GM18951 (cell line): Measurements from ENCODE around the gene FAM13A.
"Not testable (repeated sequence)": the region's sequence is repeated elsewhere in the genome, so short reads cannot be mapped to it uniquely, and the experiment has no call there.

ENCODE experiments used
- POLR2A ChIP-seq: IDR thresholded peaks from 4 replicates; pipeline ENCODE4 v1.6.1; 2011; ENCODE audit warnings: mild to moderate bottlenecking; ENCODE audit not compliant: insufficient read length, insufficient read depth; ENCODE audit errors: extremely low read depth
- in situ Hi-C: fragments of 300-500 bp; cut with MboI; formaldehyde crosslinking; loops from one replicate; pipeline ENCODE4 v1.12.0; 2022; ENCODE audit warnings: low sequenced_read_pairs, mixed read lengths, inconsistent platforms; ENCODE audit not compliant: unreplicated experiment

Gene FAM13A

DNA sequence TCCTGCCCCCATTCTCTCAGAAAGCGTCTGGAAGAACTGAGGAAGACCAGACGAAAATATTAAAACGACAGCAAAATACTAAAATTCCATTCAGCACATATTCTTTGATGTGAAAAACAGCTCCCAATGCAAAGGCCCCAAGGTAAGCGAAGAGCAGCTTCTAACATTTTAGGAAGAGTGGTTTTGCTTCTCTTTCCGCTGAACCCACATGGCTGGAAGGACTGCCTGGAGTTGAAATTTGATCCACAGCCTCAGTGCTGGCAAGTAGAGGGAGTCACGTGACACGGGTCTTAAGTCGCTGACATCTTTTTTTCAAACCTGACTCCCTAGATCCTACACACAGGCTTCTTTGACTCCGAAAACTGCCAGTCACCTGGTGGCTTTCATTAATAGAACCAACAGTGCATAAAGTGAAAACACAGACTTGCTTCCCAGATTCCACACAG, at the start of gene FAM13A:
TSS of gene FAM13A (minus strand) at position 233 of the 446 bp plus-strand sequence. CDS start at position 12, 221 bp downstream.
- in situ Hi-C loops, result no loop called here
- peak; percentile 34 for TF ChIP-seq POLR2A

DNA sequence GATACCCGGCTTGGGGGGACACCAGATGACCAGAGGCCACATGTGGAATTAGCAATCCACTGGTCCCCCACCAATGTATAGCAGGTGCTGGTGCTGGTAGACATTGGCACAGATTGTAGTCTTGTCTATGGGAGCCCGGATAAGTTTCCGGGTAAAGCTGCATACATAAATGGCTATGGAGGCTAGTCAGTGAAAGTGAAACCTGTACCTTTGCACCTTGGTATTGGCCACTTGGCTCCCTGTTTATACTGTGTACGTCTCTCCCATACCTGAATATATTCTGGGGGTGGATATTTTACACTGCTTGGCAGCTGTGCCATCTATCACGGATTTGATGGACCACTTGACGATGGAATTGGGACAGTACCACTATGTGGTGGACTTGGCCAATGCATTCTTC, 48.7 kb upstream of the FAM13A start:
- TF ChIP-seq POLR2A, result no peak
- in situ Hi-C loops, result no loop called here

DNA sequence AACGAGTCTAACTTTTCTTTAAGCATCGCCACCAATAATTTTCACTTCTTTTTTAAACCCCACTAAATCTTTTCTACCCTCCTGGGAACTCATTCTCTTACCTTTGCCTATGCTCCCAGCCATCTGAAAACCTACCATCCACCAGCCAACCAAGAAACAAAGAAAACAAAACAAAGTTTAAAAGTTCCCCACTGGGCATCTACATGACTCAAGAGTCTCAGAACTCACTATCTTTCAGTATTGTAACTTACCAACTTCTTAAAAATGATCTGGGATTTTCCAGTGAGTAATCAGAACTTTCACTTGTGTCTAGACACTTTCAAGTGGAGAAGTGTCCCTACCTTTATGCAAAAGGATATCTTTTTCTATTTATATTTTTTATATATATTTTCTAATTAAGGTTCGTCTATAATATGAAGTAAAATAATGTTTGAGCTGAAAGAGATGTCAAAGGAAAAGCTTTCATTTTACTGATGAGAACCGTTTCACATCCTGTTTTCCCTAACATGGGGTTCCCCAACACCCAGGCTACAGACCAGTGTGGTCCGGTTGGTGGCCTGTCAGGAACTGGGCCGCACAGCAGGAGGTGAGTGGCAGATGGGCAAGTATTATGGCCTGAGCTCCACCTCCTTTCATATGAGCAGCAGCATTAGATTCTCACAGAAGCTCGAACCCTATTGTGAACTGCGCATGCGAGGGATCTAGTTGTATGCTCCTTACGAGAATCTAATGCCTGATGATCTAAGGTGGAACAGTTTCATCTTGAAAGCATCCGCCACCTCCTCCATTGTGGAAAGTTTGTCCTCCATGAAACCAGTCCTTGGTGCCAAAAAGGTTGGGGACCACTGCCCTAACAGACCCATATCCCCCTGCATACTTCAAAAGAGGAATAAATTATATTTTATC, 44.5 kb upstream of the FAM13A start:
- in situ Hi-C loops, result no loop called here
- peak; percentile 37 for TF ChIP-seq POLR2A

DNA sequence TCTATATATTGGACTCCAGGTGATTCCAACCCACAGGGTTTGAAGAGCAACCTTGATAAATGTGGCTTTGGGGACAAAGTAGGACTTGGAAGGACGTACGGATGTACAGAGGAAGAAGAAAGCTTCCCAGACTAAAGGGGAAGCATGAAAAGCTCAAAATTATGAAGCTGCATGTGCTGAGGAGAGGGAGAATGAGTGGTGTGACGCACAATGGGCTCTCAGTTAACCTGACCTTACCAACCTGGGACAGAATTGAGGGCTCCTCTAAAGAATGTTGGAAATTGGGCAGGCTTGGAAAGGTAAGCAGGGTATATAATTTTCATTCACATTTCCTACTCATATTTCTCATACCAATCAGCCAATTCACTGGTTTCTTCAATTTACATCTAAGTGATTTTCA, 43.9 kb upstream of the FAM13A start:
- in situ Hi-C loops, result no loop called here
- no peak for TF ChIP-seq POLR2A

DNA sequence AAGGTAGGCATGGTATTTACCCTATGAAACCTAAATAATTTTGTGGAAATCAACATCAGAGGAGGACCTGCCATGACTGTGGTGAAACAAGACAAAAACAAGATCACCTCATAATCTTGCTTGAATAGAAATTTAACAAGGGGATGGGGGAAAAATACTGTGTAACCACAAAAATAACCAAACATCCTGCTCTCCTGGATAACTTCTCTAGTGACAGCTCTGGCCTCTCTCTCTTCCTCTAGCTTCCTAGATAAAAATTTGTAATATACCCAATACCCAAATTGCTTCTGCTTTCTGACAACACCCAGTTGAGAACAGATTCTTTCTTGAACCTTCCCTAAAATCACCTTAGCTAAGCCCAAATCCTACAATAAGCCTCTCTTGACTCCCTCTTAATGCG, 42.5 kb upstream of the FAM13A start:
- TF ChIP-seq POLR2A, result no peak
- in situ Hi-C loops, result no loop called here

DNA sequence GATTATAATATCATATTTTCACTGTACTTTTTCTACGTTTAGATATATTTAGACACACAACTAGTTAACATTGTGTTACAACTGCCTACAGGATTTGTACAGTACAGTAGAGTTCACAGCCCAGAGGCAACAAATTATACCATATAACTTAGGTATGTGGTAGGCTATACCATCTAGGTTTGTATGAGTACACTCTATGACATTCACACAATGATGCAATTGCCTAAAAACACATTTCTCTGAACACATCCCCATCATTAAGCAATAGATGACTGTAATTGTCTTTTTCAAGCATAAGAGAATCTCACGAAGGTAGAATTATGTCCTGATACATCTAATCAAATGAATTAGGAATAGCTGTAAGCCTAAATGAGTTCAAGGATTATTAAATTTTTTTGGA, 42.0 kb upstream of the FAM13A start:
- in situ Hi-C loops, result no loop called here

DNA sequence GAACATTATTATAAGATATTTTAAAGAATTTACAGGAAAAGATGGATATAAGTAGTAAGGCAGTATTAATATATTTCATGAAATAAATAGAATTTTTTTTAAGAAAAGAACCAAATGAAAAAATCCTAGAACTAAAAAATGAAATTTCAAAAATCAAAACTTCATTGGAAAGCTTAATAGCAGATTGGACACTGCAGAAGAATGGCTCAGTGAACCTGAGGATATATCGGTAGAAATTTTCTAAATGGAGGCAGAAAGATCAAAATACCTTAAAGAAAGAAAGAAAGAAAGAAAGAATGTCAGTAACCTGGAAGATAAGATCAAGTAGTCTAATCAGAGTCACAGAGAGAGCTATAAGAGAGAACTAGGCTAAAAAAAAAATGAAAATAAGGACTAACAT, 21.3 kb upstream of the FAM13A start:
- no peak for TF ChIP-seq POLR2A

More for the DNA sequence above, 42.0 kb upstream of the FAM13A start:
- no peak for TF ChIP-seq POLR2A

DNA sequence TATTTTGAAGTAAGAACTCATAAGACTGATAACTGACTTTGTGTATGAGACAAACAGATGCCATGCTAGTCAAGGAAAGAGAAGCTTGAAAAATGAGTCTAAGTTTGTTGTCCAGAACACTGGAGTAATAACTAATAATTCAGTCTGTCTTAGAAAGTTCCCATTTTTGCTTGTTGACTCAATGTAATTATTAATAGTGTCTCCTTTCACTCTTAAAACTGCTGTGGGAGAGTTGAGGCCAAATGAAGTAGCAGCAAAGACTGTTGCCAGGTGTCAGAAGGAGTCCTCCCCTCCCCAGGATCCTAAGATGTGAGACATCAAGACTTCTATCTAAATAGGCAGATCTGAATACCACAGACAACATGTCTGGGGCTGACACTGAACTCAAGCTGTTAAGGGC, 20.8 kb upstream of the FAM13A start:
- in situ Hi-C loops, result no loop called here
- TF ChIP-seq POLR2A, result no peak

More for the DNA sequence above, 21.3 kb upstream of the FAM13A start:
- in situ Hi-C loops, result no loop called here

DNA sequence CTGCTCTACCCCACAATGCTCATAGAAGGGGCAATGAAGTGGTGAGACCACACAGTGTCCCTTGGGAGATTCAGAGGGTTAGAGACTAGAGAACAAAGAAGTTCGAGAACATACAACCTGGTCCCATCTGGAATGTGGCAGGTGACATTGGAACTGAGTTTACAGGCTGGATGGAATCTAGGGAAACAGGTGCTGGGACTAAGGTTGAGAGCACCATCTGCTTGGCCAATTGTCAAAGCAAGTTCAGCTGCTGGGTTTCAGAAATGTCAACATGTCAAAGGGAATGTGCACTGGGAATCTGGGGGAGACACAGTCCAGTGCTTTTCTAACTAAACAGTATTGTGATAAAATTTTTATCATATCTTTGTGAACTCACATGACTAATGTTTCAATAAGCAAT, 15.9 kb upstream of the FAM13A start:
- no peak for TF ChIP-seq POLR2A
- in situ Hi-C loops, result no loop called here

DNA sequence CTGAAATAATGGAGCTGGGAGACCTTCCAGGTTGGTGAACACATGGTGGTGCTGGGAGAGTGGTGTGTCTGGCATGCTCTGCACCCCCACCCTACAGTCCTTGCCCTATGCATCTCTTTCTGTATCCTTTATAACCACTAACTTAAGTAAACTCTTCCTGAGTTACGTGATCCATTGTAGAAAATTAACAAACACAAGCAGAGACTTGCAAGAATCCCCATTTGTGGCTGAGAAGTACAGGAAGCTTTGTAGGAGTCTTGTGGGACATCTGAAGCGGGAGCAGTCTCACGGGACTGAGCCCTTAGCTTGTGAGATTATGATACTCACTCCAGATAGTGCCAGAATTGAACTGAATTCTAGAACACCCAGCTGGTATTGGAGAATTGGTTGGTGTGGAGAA, 14.3 kb upstream of the FAM13A start:
- TF ChIP-seq POLR2A, result no peak
- in situ Hi-C loops, result no loop called here

DNA sequence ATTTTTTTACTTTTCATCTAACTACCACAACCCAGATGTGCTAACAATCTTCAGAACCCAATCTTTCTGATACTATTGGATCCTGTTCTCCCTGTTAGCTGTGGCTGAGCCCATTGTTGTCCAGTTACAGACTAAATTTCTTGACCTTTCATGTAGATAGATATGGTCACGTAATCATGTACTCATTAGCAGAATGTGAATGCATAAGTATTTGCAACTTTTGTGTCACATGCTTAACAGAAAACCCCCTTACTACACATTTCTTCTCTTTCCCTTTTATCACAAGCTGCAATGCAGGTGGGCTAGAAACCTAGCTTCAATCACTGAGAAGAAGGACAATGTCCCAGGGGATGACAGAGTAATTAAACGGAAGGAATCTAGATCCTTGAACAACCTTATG, 13.1 kb upstream of the FAM13A start:
- TF ChIP-seq POLR2A, result no peak
- in situ Hi-C loops, result no loop called here

DNA sequence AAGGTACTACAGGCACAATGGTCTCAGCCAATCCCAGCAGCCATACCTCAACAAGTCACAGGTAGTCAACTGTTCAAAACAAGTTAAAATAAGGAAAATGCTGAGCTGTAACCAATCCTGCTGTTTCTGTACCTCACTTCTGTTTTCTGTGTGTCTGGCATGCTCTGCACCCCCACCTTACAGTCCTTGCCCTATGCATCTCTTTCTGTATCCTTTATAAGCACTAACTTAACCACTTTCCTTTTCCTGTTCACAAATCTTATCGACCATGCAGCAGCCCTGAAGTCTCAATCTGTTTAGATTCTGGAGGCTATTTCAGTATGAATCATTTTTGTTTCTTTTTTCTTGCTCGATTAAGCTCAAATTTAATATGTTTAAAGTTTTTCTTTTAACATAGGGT, 12.5 kb upstream of the FAM13A start:
- in situ Hi-C loops, result no loop called here
- TF ChIP-seq POLR2A, result no peak

DNA sequence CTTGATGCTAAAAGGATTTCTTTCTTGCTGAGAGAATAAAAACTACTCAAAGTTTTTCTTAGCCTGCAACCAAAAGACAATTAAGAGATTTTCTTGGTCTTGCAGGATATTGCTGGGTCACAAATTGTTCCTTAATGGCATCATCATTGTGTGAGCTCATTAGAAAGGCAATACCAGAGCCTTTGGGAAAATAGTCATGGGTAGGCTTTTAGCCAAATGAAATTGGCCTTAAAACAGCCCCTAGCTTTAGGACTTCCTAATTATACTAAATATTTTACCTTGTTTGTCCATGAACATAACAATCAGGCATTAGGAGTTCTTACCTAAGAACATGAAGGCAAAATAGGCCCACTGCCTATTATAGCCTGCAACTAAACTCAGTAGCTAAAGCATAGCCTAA, 10.4 kb upstream of the FAM13A start:
- no peak for TF ChIP-seq POLR2A
- in situ Hi-C loops, result no loop called here

DNA sequence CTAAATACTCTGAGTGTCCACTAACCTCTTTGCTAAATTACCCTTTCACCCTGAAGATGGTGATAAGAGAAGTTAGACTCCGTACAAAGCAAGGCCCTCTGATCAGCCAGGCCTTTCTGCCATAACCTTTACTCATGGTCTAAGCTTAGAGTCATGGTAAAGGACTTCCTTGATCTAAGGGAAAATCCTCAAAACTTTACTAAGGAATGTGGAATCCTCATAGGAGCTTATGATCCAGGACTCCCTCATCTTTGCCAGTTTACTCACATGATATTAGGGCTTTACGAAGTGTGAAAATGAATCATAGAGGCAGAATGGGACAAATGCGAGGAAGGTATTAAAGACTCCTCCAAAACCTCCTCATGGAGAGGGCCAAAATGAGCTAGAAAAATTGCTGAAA, 7.9 kb upstream of the FAM13A start:
- no peak for TF ChIP-seq POLR2A
- in situ Hi-C loops, result no loop called here

DNA sequence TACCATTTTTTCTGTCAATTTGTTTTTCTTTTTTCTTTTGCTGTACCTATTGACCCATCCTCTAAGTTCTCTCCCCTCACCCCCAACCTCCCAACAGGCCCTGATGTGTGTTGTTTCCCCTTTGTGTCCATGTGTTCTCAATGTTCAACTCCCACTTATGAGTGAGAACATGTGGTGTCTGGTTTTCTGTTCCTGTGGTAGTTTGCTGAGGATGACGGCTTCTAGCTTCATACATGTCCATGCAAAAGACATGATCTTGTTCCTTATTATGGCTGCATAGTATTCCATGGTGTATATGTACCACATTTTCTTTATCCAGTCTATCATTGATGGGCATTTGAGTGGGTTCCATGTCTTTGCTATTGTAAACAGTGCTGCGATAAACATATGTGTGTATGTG, 859 bp upstream of the FAM13A start:
- in situ Hi-C loops, result not testable (repeated sequence)
